HS-5 (cell line): ENCODE data around the gene FIGNL1.
A peak's percentile ranks its signal among the peaks of the same experiment; 100 is the strongest.

Source experiments
- DNase-seq: peaks from one replicate; pipeline ENCODE4 v3.0.0-alpha.2; 2012; ENCODE audit warnings: low read depth

Gene FIGNL1

GRCh38 chr7:50449881-50450589, at the start of gene FIGNL1:
FIGNL1 (minus strand) TSS chr7:50450350; CDS start chr7:50447287, 3,063 bp downstream.
- peak; percentile 23 for DNase-seq

GRCh38 chr7:50499092-50499491, 48.9 kb upstream of the FIGNL1 start:
- DNase-seq: no peak

- DNase-seq: peak; percentile 11
Observed at GRCh38 chr7:50497968-50498367, 47.8 kb upstream of the FIGNL1 start.

- DNase-seq: peak; percentile 8
Observed at GRCh38 chr7:50497068-50497642, 47.0 kb upstream of the FIGNL1 start.

- no peak for DNase-seq
Observed at GRCh38 chr7:50496569-50496968, 46.4 kb upstream of the FIGNL1 start.

GRCh38 chr7:50495746-50496145, 45.6 kb upstream of the FIGNL1 start:
- DNase-seq: no peak

GRCh38 chr7:50492770-50493519, 42.8 kb upstream of the FIGNL1 start:
- no peak for DNase-seq

GRCh38 chr7:50491943-50492342, 41.8 kb upstream of the FIGNL1 start:
- no peak for DNase-seq

- DNase-seq: no peak
Observed at GRCh38 chr7:50491209-50491608, 41.1 kb upstream of the FIGNL1 start.

GRCh38 chr7:50488379-50488778, 38.2 kb upstream of the FIGNL1 start:
- no peak for DNase-seq

- no peak for DNase-seq
Observed at GRCh38 chr7:50486512-50486911, 36.4 kb upstream of the FIGNL1 start.

GRCh38 chr7:50481867-50482266, 31.7 kb upstream of the FIGNL1 start:
- DNase-seq: no peak

GRCh38 chr7:50480797-50481196, 30.6 kb upstream of the FIGNL1 start:
- DNase-seq: no peak

- DNase-seq: no peak
Observed at GRCh38 chr7:50479743-50480517, 29.8 kb upstream of the FIGNL1 start.

- no peak for DNase-seq
Observed at GRCh38 chr7:50477640-50478039, 27.5 kb upstream of the FIGNL1 start.

GRCh38 chr7:50476953-50477625, 26.9 kb upstream of the FIGNL1 start:
- no peak for DNase-seq

GRCh38 chr7:50475340-50475739, 25.2 kb upstream of the FIGNL1 start:
- no peak for DNase-seq

GRCh38 chr7:50474382-50475160, 24.4 kb upstream of the FIGNL1 start:
- no peak for DNase-seq

- no peak for DNase-seq
Observed at GRCh38 chr7:50473531-50473930, 23.4 kb upstream of the FIGNL1 start.

GRCh38 chr7:50472427-50472826, 22.3 kb upstream of the FIGNL1 start:
- no peak for DNase-seq

- DNase-seq: no peak
Observed at GRCh38 chr7:50471970-50472369, 21.8 kb upstream of the FIGNL1 start.
